MG63 (cell line): Measurements from ENCODE around the gene HCK. TPM values are rescaled to one million over a fixed set of nuclear protein-coding genes. Genes with fewer than 3 reads are reported as not detected.

Experiments used
- DNase-seq: peaks from one replicate; pipeline ENCODE4 v3.0.0-alpha.2; 2020
- H3K27me3 ChIP-seq: fragments of 250-450 bp; sonication (Bioruptor Pico); 2 replicates; pipeline ENCODE4 v1.5.1; 2020; ENCODE audit warnings: mild to moderate bottlenecking, moderate library complexity
- H3K36me3 ChIP-seq: fragments of 250-450 bp; sonication (Bioruptor Pico); 2 replicates; pipeline ENCODE4 v1.5.1; 2020; ENCODE audit warnings: mild to moderate bottlenecking, moderate library complexity
- H3K4me3 ChIP-seq: fragments of 250-450 bp; sonication (Bioruptor Pico); 2 replicates; pipeline ENCODE4 v1.5.1; 2020; ENCODE audit warnings: mild to moderate bottlenecking, moderate library complexity
- H3K9me3 ChIP-seq: fragments of 250-450 bp; sonication (Bioruptor Pico); 2 replicates; pipeline ENCODE4 v1.5.1; 2020; ENCODE audit warnings: mild to moderate bottlenecking, moderate library complexity
- total RNA-seq: library from RNA; depleted of rRNA; stranded (reverse); fragments of >200 nt; shearing (Covaris generic); gene quantifications from 2 replicates; pipeline ENCODE4 v1.2.3, GENCODE V29; 2014; ENCODE audit warnings: low replicate concordance

The HCK gene
- total RNA-seq, 1 experiment from 2014 or later, result not detected

- no peaks in the 10 kb centered on the region for H3K36me3 ChIP-seq
- H3K4me3 ChIP-seq, result no peak overlapping the region
- no peaks in the 10 kb centered on the region for H3K9me3 ChIP-seq
- no peaks in the 10 kb centered on the region for H3K27me3 ChIP-seq
- no peak for DNase-seq
Measured at GRCh38 chr20:32070282-32070681, 18.2 kb downstream of the HCK start.

- H3K4me3 ChIP-seq, result no peak overlapping the region
- H3K27me3 ChIP-seq, result no peaks in the 10 kb centered on the region
- no peaks in the 10 kb centered on the region for H3K36me3 ChIP-seq
- no peaks in the 10 kb centered on the region for H3K9me3 ChIP-seq
- no peak for DNase-seq
Measured at GRCh38 chr20:32070690-32071213, 18.7 kb downstream of the HCK start.

GRCh38 chr20:32071395-32072167, 19.5 kb downstream of the HCK start:
- no peak overlapping the region for H3K4me3 ChIP-seq
- H3K36me3 ChIP-seq, result no peaks in the 10 kb centered on the region
- H3K9me3 ChIP-seq, result no peaks in the 10 kb centered on the region
- DNase-seq, result no peak
- no peaks in the 10 kb centered on the region for H3K27me3 ChIP-seq

GRCh38 chr20:32072168-32072750, 20.2 kb downstream of the HCK start:
- Histone ChIP-seq H3K4me3 (no peak overlapping the region), H3K27me3 (no peaks in the 10 kb centered on the region), H3K9me3 (no peaks in the 10 kb centered on the region), H3K36me3 (no peaks in the 10 kb centered on the region)
- no peak for DNase-seq

GRCh38 chr20:32075534-32075933, 23.5 kb downstream of the HCK start:
- no peaks in the 10 kb centered on the region for H3K36me3 ChIP-seq
- H3K4me3 ChIP-seq, result no peak overlapping the region
- H3K27me3 ChIP-seq, result no peaks in the 10 kb centered on the region
- DNase-seq, result no peak
- no peaks in the 10 kb centered on the region for H3K9me3 ChIP-seq

- H3K27me3 ChIP-seq, result no peaks in the 10 kb centered on the region
- no peaks in the 10 kb centered on the region for H3K9me3 ChIP-seq
- H3K4me3 ChIP-seq, result no peak overlapping the region
- DNase-seq, result no peak
- no peaks in the 10 kb centered on the region for H3K36me3 ChIP-seq
Measured at GRCh38 chr20:32077190-32077589, 25.1 kb downstream of the HCK start.

GRCh38 chr20:32078322-32078721, 26.3 kb downstream of the HCK start:
- DNase-seq, result no peak
- H3K27me3 ChIP-seq, result no peaks in the 10 kb centered on the region; the same call in 1 of the 2 replicates
- no peak overlapping the region for H3K4me3 ChIP-seq

GRCh38 chr20:32078791-32079190, 26.7 kb downstream of the HCK start:
- no peaks in the 10 kb centered on the region; the same call in 1 of the 2 replicates for H3K27me3 ChIP-seq
- no peak for DNase-seq
- H3K9me3 ChIP-seq, result no peaks in the 10 kb centered on the region
- no peaks in the 10 kb centered on the region for H3K36me3 ChIP-seq
- no peak overlapping the region for H3K4me3 ChIP-seq

More at GRCh38 chr20:32078322-32078721, 26.3 kb downstream of the HCK start:
- Histone ChIP-seq H3K36me3 (no peaks in the 10 kb centered on the region), H3K9me3 (no peaks in the 10 kb centered on the region)

GRCh38 chr20:32079655-32080109, 27.6 kb downstream of the HCK start:
- no peak overlapping the region for H3K4me3 ChIP-seq
- H3K36me3 ChIP-seq, result no peaks in the 10 kb centered on the region
- no peak for DNase-seq
- no peaks in the 10 kb centered on the region for H3K9me3 ChIP-seq
- H3K27me3 ChIP-seq, result no peaks in the 10 kb centered on the region; the same call in 1 of the 2 replicates

- Histone ChIP-seq H3K36me3 (no peaks in the 10 kb centered on the region), H3K27me3 (no peaks in the 10 kb centered on the region; the same call in 1 of the 2 replicates), H3K4me3 (no peak overlapping the region), H3K9me3 (no peaks in the 10 kb centered on the region)
- no peak for DNase-seq
Measured at GRCh38 chr20:32080783-32081182, 28.7 kb downstream of the HCK start.

GRCh38 chr20:32083469-32083868, 31.4 kb downstream of the HCK start:
- Histone ChIP-seq H3K36me3 (no peaks in the 10 kb centered on the region), H3K9me3 (no peaks in the 10 kb centered on the region), H3K4me3 (no peak overlapping the region), H3K27me3 (no peaks in the 10 kb centered on the region; the same call in 1 of the 2 replicates)
- no peak for DNase-seq

- no peaks in the 10 kb centered on the region for H3K36me3 ChIP-seq
- no peak overlapping the region for H3K4me3 ChIP-seq
- no peak for DNase-seq
- H3K9me3 ChIP-seq, result no peaks in the 10 kb centered on the region
- H3K27me3 ChIP-seq, result no peaks in the 10 kb centered on the region; the same call in 1 of the 2 replicates
Measured at GRCh38 chr20:32087070-32087469, 35.0 kb downstream of the HCK start.

- H3K9me3 ChIP-seq, result no peaks in the 10 kb centered on the region
- H3K36me3 ChIP-seq, result no peaks in the 10 kb centered on the region
- no peak overlapping the region for H3K4me3 ChIP-seq
- H3K27me3 ChIP-seq, result no peaks in the 10 kb centered on the region
- DNase-seq, result no peak
Measured at GRCh38 chr20:32088759-32089158, 36.7 kb downstream of the HCK start.

GRCh38 chr20:32089637-32090362, 37.8 kb downstream of the HCK start:
- Histone ChIP-seq H3K36me3 (no peaks in the 10 kb centered on the region), H3K27me3 (0 out of 2 replicates have a peak, but pooled peaks cover under 1% of the 10 kb centered on the region), H3K4me3 (no peak overlapping the region), H3K9me3 (no peaks in the 10 kb centered on the region)
- DNase-seq, result no peak

GRCh38 chr20:32091888-32092346, 39.9 kb downstream of the HCK start:
- H3K27me3 ChIP-seq, result peaks cover 3% of the 10 kb centered on the region; the same call in 1 of the 2 replicates
- peak; percentile 73 for DNase-seq
- H3K9me3 ChIP-seq, result no peaks in the 10 kb centered on the region
- no peak overlapping the region for H3K4me3 ChIP-seq
- H3K36me3 ChIP-seq, result no peaks in the 10 kb centered on the region

GRCh38 chr20:32098786-32099185, 46.7 kb downstream of the HCK start:
- H3K36me3 ChIP-seq, result no peaks in the 10 kb centered on the region
- DNase-seq, result no peak
- H3K9me3 ChIP-seq, result no peaks in the 10 kb centered on the region
- H3K4me3 ChIP-seq, result no peak overlapping the region
- H3K27me3 ChIP-seq, result peaks cover 15% of the 10 kb centered on the region
